Measurements from ENCODE around the gene RHOA. TPM values are rescaled to one million over a fixed set of nuclear protein-coding genes. Genes with fewer than 3 reads are reported as not detected.

RHOA gene
- total and polyA plus RNA-seq, 2 of the 13 experiments (the other 11 are each of a cell fraction or from before 2014, with no cell fraction given) = 131 to 177 TPM

- Histone ChIP-seq H3K27ac (ENCODE audit: extremely low read length, insufficient read depth, low read length) (no peak overlapping the region), H3K4me3 (replicated peaks in 1 of 3; ENCODE audit: insufficient read depth in 1 of 3, low read depth in 2 of 3, low read length in 3 of 3) (no peak overlapping the region), H3K4me1 (ENCODE audit: insufficient read depth, low read length) (peaks cover 6% of the 10 kb centered on the region), H3K9me3 (ENCODE audit: low read length) (no peaks in the 10 kb centered on the region), H4K20me1 (ENCODE audit: insufficient read depth, low read length) (no peaks in the 10 kb centered on the region), H3K4me2 (ENCODE audit: low read depth, low read length) (no peak overlapping the region), H2AFZ (ENCODE audit: low read length) (no peak overlapping the region), H3K79me2 (ENCODE audit: insufficient read depth, low read length) (peaks cover 13% of the 10 kb centered on the region), H3K9ac (ENCODE audit: insufficient read depth, low read depth, low read length) (no peak overlapping the region), H3K36me3 (replicated peaks in 1 of 2; ENCODE audit: control insufficient read depth in 1 of 2, insufficient read depth in 2 of 2, low read length in 2 of 2) (peaks cover 6 to 50% of the 10 kb centered on the region in 2 experiments; a peak in 3 of 5 replicates), H3K27me3 (ENCODE audit: control insufficient read depth in 1 of 2, insufficient read depth in 2 of 2, low read length in 2 of 2) (no peaks in the 10 kb centered on the region)
- CTCF ChIA-PET (ENCODE audit: low intra/inter-chr PET ratio, low total read pairs) = no interaction called here
- WGBS (ENCODE audit: low lambda C conversion rate) = 99% methylated on average over 5 of the region's 5 CpGs
- DNase-seq (ENCODE audit: low spot score) (no peak), FAIRE-seq (no peak), ATAC-seq (no peak)
- TF ChIP-seq ZBTB49 (CRISPR knock-in tag; IDR thresholded peaks at IDR 0.05; ENCODE audit: borderline replicate concordance) (no peak), ZNF160 (CRISPR knock-in tag; IDR thresholded peaks at IDR 0.05) (no peak), KMT2B (CRISPR knock-in tag; IDR thresholded peaks at IDR 0.05) (no peak), ZNF121 (CRISPR knock-in tag; IDR thresholded peaks at IDR 0.05) (peak; percentile 68; the same call in 1 of the 2 replicates), ZNF253 (CRISPR knock-in tag; IDR thresholded peaks at IDR 0.05; ENCODE audit: borderline replicate concordance) (no peak)
- in situ Hi-C loops (cut with HindIII; ENCODE audit: extremely low pct_ligation_motif_present, low pct_unique_long_range_greater_than_20kb) = loop anchor here (25.0 kb wide), 1 partner anchor 103 kb away; the partner anchor contains the start of gene NICN1
- no TSS peak for BruUV-seq (replicated peaks)
- intact Hi-C loops (cut with micrococcal nuclease; ENCODE audit: unreplicated experiment) = no loop called here
- POLR2A ChIA-PET = interaction anchor here (1.3 kb wide), 1 partner anchor 18 kb away, joined by 4 read pairs; no protein-coding TSS in a partner anchor
Observed at GRCh38 chr3:49333916-49334633, 77.7 kb downstream of the RHOA start.
